IMR-90 (cell line): ENCODE data around the gene CDKL1. TPM values are rescaled to one million over a fixed set of nuclear protein-coding genes. Genes with fewer than 3 reads are reported as not detected.

Source experiments
- ATAC-seq: fragments of 200-7000 bp; cut with Tn5 transposase; 2 replicates; pipeline ENCODE4 v1.9.1; 2020; ENCODE audit warnings: low read depth, mild to moderate bottlenecking, moderate library complexity
- BruUV-seq: library from RNA; stranded (reverse); fragments of 400-500 nt; replicated peaks from 2 replicates; lab custom pipeline; 2021; lab: Mats Ljungman, UMichigan
- CTCF ChIA-PET: fragments of 300-600 bp; formaldehyde crosslinking; extraction: SDS; loops from one replicate; lab custom pipeline; 2021; ENCODE audit warnings: antibody characterized with exemption; lab: Yijun Ruan, JAX
- POLR2A ChIA-PET: fragments of 300-600 bp; sonication (Branson Sonifier 250); formaldehyde crosslinking; loops from one replicate; lab custom pipeline; 2022; ENCODE audit warnings: antibody characterized with exemption; ENCODE audit not compliant: unreplicated experiment; lab: Charles Lee
- DNase-seq: peaks from one replicate; pipeline ENCODE4 v3.0.0; 2013
- H2AFZ ChIP-seq: replicated peaks from 2 replicates; pipeline ENCODE3; 2013; ENCODE audit warnings: low read length, mild to moderate bottlenecking; ENCODE audit not compliant: poor library complexity
- H2AK5ac ChIP-seq: 2 replicates; pipeline ENCODE4 v1.6.1; 2013; ENCODE audit warnings: low read depth, low read length, inconsistent platforms
- H2AK9ac ChIP-seq: replicated peaks from 2 replicates; pipeline ENCODE3; 2013; ENCODE audit warnings: mild to moderate bottlenecking, low read depth, low read length, moderate library complexity; ENCODE audit not compliant: poor library complexity
- H2BK120ac ChIP-seq: 2 replicates; pipeline ENCODE4 v1.6.1; 2013; ENCODE audit warnings: low read depth, low read length, inconsistent platforms
- H2BK15ac ChIP-seq: 3 replicates; pipeline ENCODE4 v1.6.1; 2013; ENCODE audit warnings: low read depth, low read length, inconsistent platforms
- H2BK20ac ChIP-seq: 2 replicates; pipeline ENCODE4 v1.6.1; 2013; ENCODE audit warnings: low read depth, mild to moderate bottlenecking, inconsistent platforms, low read length, moderate library complexity
- H2BK5ac ChIP-seq: 2 replicates; pipeline ENCODE4 v1.6.1; 2013; ENCODE audit warnings: mild to moderate bottlenecking, low read depth, low read length, inconsistent platforms; ENCODE audit not compliant: poor library complexity, severe bottlenecking
- H3K14ac ChIP-seq: replicated peaks from 2 replicates; pipeline ENCODE4 v1.6.1; 2013; ENCODE audit warnings: low read depth, low read length, inconsistent platforms
- H3K18ac ChIP-seq: 2 replicates; pipeline ENCODE4 v1.6.1; 2013; ENCODE audit warnings: low read depth, low read length, control low read depth
- H3K23ac ChIP-seq: 2 replicates; pipeline ENCODE4 v1.6.1; 2013; ENCODE audit warnings: low read depth, low read length, inconsistent platforms
- H3K27ac ChIP-seq: 2 replicates; pipeline ENCODE4 v1.5.1; 2013; ENCODE audit warnings: mild to moderate bottlenecking, control low read depth, low read length; ENCODE audit not compliant: insufficient read depth
- H3K27me3 ChIP-seq: 2 replicates; pipeline ENCODE4 v1.6.1; 2013; ENCODE audit warnings: low read length; ENCODE audit not compliant: control insufficient read depth, insufficient read depth
- H3K36me3 ChIP-seq: 2 replicates; pipeline ENCODE4 v1.6.1; 2013; ENCODE audit warnings: low read length, mixed read lengths; ENCODE audit not compliant: control insufficient read depth, insufficient read depth
- H3K4ac ChIP-seq: 2 replicates; pipeline ENCODE4 v1.6.1; 2013; ENCODE audit warnings: low read depth, low read length, inconsistent platforms
- H3K4me1 ChIP-seq: 2 replicates; pipeline ENCODE4 v1.6.1; 2013; ENCODE audit warnings: low read length, mixed read lengths; ENCODE audit not compliant: control insufficient read depth, insufficient read depth
- H3K4me2 ChIP-seq: 2 replicates; pipeline ENCODE4 v1.6.1; 2013; ENCODE audit warnings: low read depth, mild to moderate bottlenecking, control low read depth, low read length, moderate library complexity
- H3K4me3 ChIP-seq: 2 replicates; pipeline ENCODE4 v1.5.1; 2013; ENCODE audit warnings: low read depth, mild to moderate bottlenecking, control low read depth, low read length, moderate library complexity; ENCODE audit not compliant: insufficient read depth
- H3K56ac ChIP-seq: 2 replicates; pipeline ENCODE4 v1.6.1; 2013; ENCODE audit warnings: low read length, inconsistent platforms; ENCODE audit not compliant: insufficient read depth; ENCODE audit errors: extremely low read depth
- H3K79me1 ChIP-seq, 2 experiments: 2 replicates each; pipeline ENCODE4 v1.6.1; 2013; ENCODE audit warnings: low read length in 2 of 2, inconsistent platforms in 1 of 2, low read depth in 1 of 2
- H3K9ac ChIP-seq: 2 replicates; pipeline ENCODE4 v1.6.1; 2013; ENCODE audit warnings: low read depth, low read length, control low read depth
- H3K9me1 ChIP-seq: 2 replicates; pipeline ENCODE4 v1.6.1; 2013; ENCODE audit warnings: low read length, inconsistent platforms; ENCODE audit not compliant: insufficient read depth
- H3K9me3 ChIP-seq: 2 replicates; pipeline ENCODE4 v1.6.1; 2013; ENCODE audit warnings: low read length; ENCODE audit not compliant: control insufficient read depth, insufficient read depth
- H4K20me1 ChIP-seq: 2 replicates; pipeline ENCODE4 v1.6.1; 2013; ENCODE audit warnings: low read length, inconsistent platforms; ENCODE audit not compliant: insufficient read depth
- H4K5ac ChIP-seq: 2 replicates; pipeline ENCODE4 v1.6.1; 2013; ENCODE audit warnings: mild to moderate bottlenecking, low read depth, low read length, control low read depth
- H4K8ac ChIP-seq, 2 experiments: 2 replicates each; pipeline ENCODE4 v1.6.1; 2013; ENCODE audit warnings: low read depth in 2 of 2, low read length in 2 of 2, control low read depth in 1 of 2, inconsistent platforms in 1 of 2
- H4K91ac ChIP-seq: 2 replicates; pipeline ENCODE4 v1.6.1; 2013; ENCODE audit warnings: low read depth, low read length, inconsistent platforms; ENCODE audit not compliant: insufficient read depth
- ELK1 ChIP-seq: fragments of 150-350 bp; IDR thresholded peaks from 2 replicates; pipeline ENCODE4 v1.6.1; 2016; ENCODE audit warnings: low read depth, mild to moderate bottlenecking, low read length, moderate library complexity, borderline replicate concordance
- RFX5 ChIP-seq: IDR thresholded peaks from 2 replicates; pipeline ENCODE4 v1.8.0; 2012; ENCODE audit warnings: low read depth, mild to moderate bottlenecking, low read length, moderate library complexity
- WGBS, 2 experiments: methylation state at CpG; one replicate each; pipeline versions ENCODE4 v1.1.5 to v1.1.7; 2013; ENCODE audit warnings: missing lambda C conversion rate in 2 of 2; ENCODE audit not compliant: insufficient read length in 1 of 2; ENCODE audit errors: extremely low coverage in 2 of 2; 5-methylcytosine and 5-hydroxymethylcytosine counted together
- dilution Hi-C: fragments of 300-500 bp; cut with HindIII; formaldehyde crosslinking; loops from one replicate; pipeline ENCODE4 v1.14.3; 2018; ENCODE audit warnings: low sequenced_read_pairs; ENCODE audit not compliant: unreplicated experiment
- in situ Hi-C: fragments of 300-500 bp; cut with MboI; formaldehyde crosslinking; loops from 3 replicates; pipeline ENCODE4 v1.14.3; 2019; ENCODE audit warnings: low sequenced_read_pairs, inconsistent platforms, mixed read lengths
- intact Hi-C: fragments of 100-400 bp; cut with micrococcal nuclease; formaldehyde crosslinking; loops from 2 replicates; pipeline ENCODE4 v1.10.0; 2022
- polyA plus RNA-seq, 3 experiments: library from polyadenylated mRNA; depleted of rRNA; stranded (reverse); fragments of >200 nt; gene quantifications; 2 replicates each; pipeline ENCODE4 v1.2.3, GENCODE V29; 2012; ENCODE audit warnings: low replicate concordance in 1 of 3
- total RNA-seq: library from RNA; depleted of rRNA; stranded (reverse); fragments of >200 nt; gene quantifications from 2 replicates; pipeline ENCODE4 v1.2.3, GENCODE V29; 2012

The CDKL1 gene
- total and polyA plus RNA-seq, 2 of the 4 experiments (the other 2 are of a cell fraction) = 1.9 to 3.8 TPM

- POLR2A ChIA-PET = no interaction called here
- Histone ChIP-seq H2AK5ac (no peak overlapping the region), H3K27ac (no peak overlapping the region), H3K4ac (no peak overlapping the region), H2BK5ac (no peak overlapping the region), H3K4me3 (no peak overlapping the region), H2AK9ac (no peak overlapping the region), H4K20me1 (no peaks in the 10 kb centered on the region), H3K4me2 (no peak overlapping the region), H3K79me1 (no peaks in the 10 kb centered on the region; a peak in 1 of 4 replicates), H3K36me3 (no peaks in the 10 kb centered on the region), H3K9me1 (0 out of 2 replicates have a peak, but pooled peaks cover 2% of the 10 kb centered on the region), H2BK15ac (no peak overlapping the region), H3K18ac (no peak overlapping the region), H4K5ac (no peak overlapping the region), H4K91ac (no peak overlapping the region), H3K14ac (no peak overlapping the region), H3K9me3 (no peaks in the 10 kb centered on the region), H2BK120ac (no peak overlapping the region), H3K4me1 (no peaks in the 10 kb centered on the region), H3K9ac (no peak overlapping the region), H2AFZ (no peak overlapping the region), H3K27me3 (no peaks in the 10 kb centered on the region), H2BK20ac (no peak overlapping the region), H3K23ac (no peak overlapping the region), H4K8ac (no peak overlapping the region), H3K56ac (no peak overlapping the region)
- no CpG with 5 or more reads among the region's 2 CpGs for WGBS, 2 experiments
- in situ Hi-C loops = no loop called here
- dilution Hi-C loops = no loop called here
- no TSS peak for BruUV-seq
- TF ChIP-seq ELK1 = no peak
- TF ChIP-seq RFX5 = no peak
- no peak for ATAC-seq
- CTCF ChIA-PET = no interaction called here
- DNase-seq = no peak
- intact Hi-C loops = loop anchor here (5.0 kb wide), 1 partner anchor 37 kb away; no protein-coding TSS in a partner anchor
These were observed 97.1 kb downstream of the CDKL1 start for GRCh38 chr14:50299585-50299984.
